Subcutaneous abdominal adipose tissue (tissue), 5 donors: ENCODE data around the gene RBP5.

ENCODE experiments used
- H3K27ac ChIP-seq: one replicate; pipeline ENCODE4 v1.7.0; 2013; ENCODE audit warnings: low read depth, mild to moderate bottlenecking, inconsistent platforms, low read length, moderate library complexity
- H3K27me3 ChIP-seq, 5 donors: one replicate each; pipeline ENCODE4 v1.7.0; 2013; ENCODE audit warnings: low read length in 5 of 5, inconsistent platforms in 1 of 5; ENCODE audit not compliant: control insufficient read depth in 5 of 5, insufficient read depth in 4 of 5
- H3K36me3 ChIP-seq, 5 donors: one replicate each; pipeline ENCODE4 v1.7.0; 2013; ENCODE audit warnings: low read length in 5 of 5; ENCODE audit not compliant: control insufficient read depth in 5 of 5, insufficient read depth in 5 of 5
- H3K4me1 ChIP-seq, 5 donors: one replicate each; pipeline ENCODE4 v1.7.0; 2013; ENCODE audit warnings: low read length in 5 of 5, mild to moderate bottlenecking in 3 of 5, moderate library complexity in 1 of 5; ENCODE audit not compliant: control insufficient read depth in 5 of 5, insufficient read depth in 5 of 5
- H3K4me3 ChIP-seq, 5 donors: one replicate each; pipeline ENCODE4 v1.7.0; 2013; ENCODE audit warnings: low read length in 5 of 5, low read depth in 1 of 5
- H3K9ac ChIP-seq, 5 donors: one replicate each; pipeline ENCODE4 v1.7.0; 2013; ENCODE audit warnings: low read length in 5 of 5, mild to moderate bottlenecking in 4 of 5, moderate library complexity in 3 of 5
- H3K9me3 ChIP-seq, 5 donors: one replicate each; pipeline ENCODE4 v1.7.0; 2013; ENCODE audit warnings: low read length in 5 of 5; ENCODE audit not compliant: control insufficient read depth in 5 of 5
- donor health status: healthy.
- donor health status: healthy.
- donor health status: healthy.
- donor health status: healthy.
- donor health status: healthy.

RBP5 gene

GRCh38 chr12:7116196-7116595, 12.5 kb downstream of the RBP5 start:
- Histone ChIP-seq H3K9me3 (no peaks in the 10 kb centered on the region), H3K27me3 (peaks cover 0 to 2% (median 0%) of the 10 kb centered on the region in 5 donors), H3K4me1 (peaks cover 0 to 8% (median 3%) of the 10 kb centered on the region in 5 donors)

GRCh38 chr12:7114851-7115250, 13.8 kb downstream of the RBP5 start:
- Histone ChIP-seq H3K4me1 (peaks cover 1 to 8% (median 3%) of the 10 kb centered on the region in 5 donors), H3K9ac (no peak overlapping the region), H3K36me3 (peaks cover 0 to 7% (median 0%) of the 10 kb centered on the region in 5 donors), H3K9me3 (no peaks in the 10 kb centered on the region), H3K27me3 (peaks cover 0 to 2% (median 0%) of the 10 kb centered on the region in 5 donors), H3K27ac (no peak overlapping the region), H3K4me3 (no peak overlapping the region)

More at GRCh38 chr12:7116196-7116595, 12.5 kb downstream of the RBP5 start:
- Histone ChIP-seq H3K27ac (no peak overlapping the region), H3K4me3 (no peak overlapping the region), H3K9ac (no peak overlapping the region), H3K36me3 (peaks cover 0 to 7% (median 0%) of the 10 kb centered on the region in 5 donors)

- Histone ChIP-seq H3K36me3 (peaks cover 0 to 7% (median 0%) of the 10 kb centered on the region in 5 donors), H3K9ac (no peak overlapping the region), H3K4me1 (peaks cover 2 to 14% (median 8%) of the 10 kb centered on the region in 5 donors), H3K4me3 (no peak overlapping the region), H3K27ac (no peak overlapping the region), H3K9me3 (no peaks in the 10 kb centered on the region), H3K27me3 (peaks cover 0 to 2% (median 0%) of the 10 kb centered on the region in 5 donors)
Measured at GRCh38 chr12:7114008-7114407, 14.7 kb downstream of the RBP5 start.

GRCh38 chr12:7113389-7113871, 15.3 kb downstream of the RBP5 start:
- peaks cover 0 to under 1% (median 0%) of the 10 kb centered on the region in 5 donors for H3K27me3 ChIP-seq
- H3K36me3 ChIP-seq, result peaks cover 0 to 7% (median 0%) of the 10 kb centered on the region in 5 donors
- H3K27ac ChIP-seq, result no peak overlapping the region
- H3K4me1 ChIP-seq, result peaks cover 2 to 18% (median 11%) of the 10 kb centered on the region in 5 donors
- no peak overlapping the region for H3K4me3 ChIP-seq
- no peaks in the 10 kb centered on the region for H3K9me3 ChIP-seq
- H3K9ac ChIP-seq, result no peak overlapping the region

GRCh38 chr12:7112041-7112440, 16.6 kb downstream of the RBP5 start:
- Histone ChIP-seq H3K27me3 (no peaks in the 10 kb centered on the region), H3K4me1 (peaks cover 2 to 28% (median 19%) of the 10 kb centered on the region in 5 donors), H3K9ac (no peak overlapping the region), H3K27ac (no peak overlapping the region), H3K36me3 (peaks cover 0 to 5% (median 0%) of the 10 kb centered on the region in 5 donors), H3K4me3 (no peak overlapping the region), H3K9me3 (no peaks in the 10 kb centered on the region)

- H3K9ac ChIP-seq, result no peak overlapping the region
- H3K36me3 ChIP-seq, result no peaks in the 10 kb centered on the region
- peaks cover 0 to 6% (median 3%) of the 10 kb centered on the region in 5 donors for H3K9me3 ChIP-seq
- peaks cover 2 to 28% (median 19%) of the 10 kb centered on the region in 5 donors for H3K4me1 ChIP-seq
- no peak overlapping the region for H3K27ac ChIP-seq
- H3K4me3 ChIP-seq, result no peak overlapping the region
- H3K27me3 ChIP-seq, result no peaks in the 10 kb centered on the region
Measured at GRCh38 chr12:7110661-7111060, 18.0 kb downstream of the RBP5 start.

GRCh38 chr12:7109572-7109920, 19.1 kb downstream of the RBP5 start:
- peaks cover 0 to under 1% (median 0%) of the 10 kb centered on the region in 5 donors for H3K36me3 ChIP-seq
- H3K9me3 ChIP-seq, result peaks cover 0 to 6% (median 3%) of the 10 kb centered on the region in 5 donors
- no peaks in the 10 kb centered on the region for H3K27me3 ChIP-seq
- H3K9ac ChIP-seq, result peak overlapping the region in 4 of 5 donors; percentile 2 to 77 (median 60)
- peak overlapping the region; percentile 58 to 87 (median 77) for H3K4me3 ChIP-seq
- H3K4me1 ChIP-seq, result peaks cover 2 to 28% (median 19%) of the 10 kb centered on the region in 5 donors
- peak overlapping the region; percentile 86 for H3K27ac ChIP-seq

GRCh38 chr12:7108796-7109571, 19.7 kb downstream of the RBP5 start, which contains the start of gene C1RL:
TSS of gene C1RL (minus strand) at chr12:7109214. CDS start at chr12:7109180, 34 bp downstream.
- H3K9me3 ChIP-seq, result peaks cover 0 to 6% (median 3%) of the 10 kb centered on the region in 5 donors
- H3K27me3 ChIP-seq, result no peaks in the 10 kb centered on the region
- peak within 1 kb of the TSS; percentile 76 to 87 (median 77) for H3K4me3 ChIP-seq
- H3K4me1 ChIP-seq, result peaks cover 2 to 28% (median 19%) of the 10 kb centered on the region in 5 donors
- peaks cover 0 to 6% (median 3%) of the 10 kb centered on the region in 5 donors for H3K36me3 ChIP-seq
- H3K27ac ChIP-seq, result peak within 1 kb of the TSS; percentile 86
- peak within 1 kb of the TSS; percentile 82 to 93 (median 86) for H3K9ac ChIP-seq

GRCh38 chr12:7108003-7108795, 20.5 kb downstream of the RBP5 start:
- peak overlapping the region; percentile 86 for H3K27ac ChIP-seq
- peaks cover 2 to 24% (median 18%) of the 10 kb centered on the region in 5 donors for H3K4me1 ChIP-seq
- H3K36me3 ChIP-seq, result peaks cover 0 to 9% (median 5%) of the 10 kb centered on the region in 5 donors
- H3K4me3 ChIP-seq, result peak overlapping the region; percentile 76 to 87 (median 77)
- no peaks in the 10 kb centered on the region for H3K27me3 ChIP-seq
- H3K9me3 ChIP-seq, result peaks cover 0 to 6% (median 3%) of the 10 kb centered on the region in 5 donors
- H3K9ac ChIP-seq, result peak overlapping the region; percentile 82 to 93 (median 86)
